Medulla oblongata (tissue), 1 donor: ENCODE results near the gene BCL7C.
"Not testable (repeated sequence)": the region's sequence is repeated elsewhere in the genome, so short reads cannot be mapped to it uniquely, and the experiment has no call there.

Source experiments
- DNase-seq: peaks from one replicate; pipeline ENCODE4 v3.0.0-alpha.2; 2015; ENCODE audit errors: extremely low spot score

The BCL7C gene

GRCh38 chr16:30895627-30896260 is 1.9 kb upstream of the BCL7C start:
- no peak for DNase-seq

GRCh38 chr16:30894540-30895368 is 877 bp upstream of the BCL7C start:
- DNase-seq, result no peak

GRCh38 chr16:30893417-30893743 is 497 bp downstream of the BCL7C start:
- no peak for DNase-seq

- no peak for DNase-seq
Measured at GRCh38 chr16:30892670-30893416, 1.0 kb downstream of the BCL7C start.

- not testable (repeated sequence) for DNase-seq
Measured at GRCh38 chr16:30891043-30891823, 2.6 kb downstream of the BCL7C start.

- no peak for DNase-seq
Measured at GRCh38 chr16:30889721-30890120, 4.2 kb downstream of the BCL7C start.

GRCh38 chr16:30888856-30889499 is 4.9 kb downstream of the BCL7C start:
- no peak for DNase-seq

GRCh38 chr16:30887927-30888326 is 6.0 kb downstream of the BCL7C start:
- DNase-seq, result no peak

- no peak for DNase-seq
Measured at GRCh38 chr16:30886145-30886544, 7.7 kb downstream of the BCL7C start.

- DNase-seq, result no peak
Measured at GRCh38 chr16:30885196-30885595, 8.7 kb downstream of the BCL7C start.

GRCh38 chr16:30884760-30885159 is 9.1 kb downstream of the BCL7C start:
- no peak for DNase-seq

- no peak for DNase-seq
Measured at GRCh38 chr16:30882429-30883310, 11.2 kb downstream of the BCL7C start.

GRCh38 chr16:30876867-30877266 is 17.0 kb downstream of the BCL7C start:
- DNase-seq, result no peak

- no peak for DNase-seq
Measured at GRCh38 chr16:30875871-30876801, 17.7 kb downstream of the BCL7C start.

GRCh38 chr16:30874821-30875717 is 18.8 kb downstream of the BCL7C start:
- DNase-seq, result peak; percentile 93

- no peak for DNase-seq
Measured at GRCh38 chr16:30874244-30874820, 19.5 kb downstream of the BCL7C start.

GRCh38 chr16:30870904-30871303 is 23.0 kb downstream of the BCL7C start:
- DNase-seq, result no peak

- DNase-seq, result no peak
Measured at GRCh38 chr16:30867747-30868146, 26.1 kb downstream of the BCL7C start.
